GM19328 (cell line): ENCODE results near the gene DYRK1A.

Source experiments
- ATAC-seq: cut with Tn5 transposase; IDR thresholded peaks from one replicate; pipeline ENCODE4 v1.9.1; 2021; ENCODE audit warnings: mild to moderate bottlenecking, moderate library complexity; ENCODE audit not compliant: unreplicated experiment

The DYRK1A gene

GRCh38 chr21:37414292-37415253, 48.0 kb downstream of the DYRK1A start:
- no peak for ATAC-seq

GRCh38 chr21:37415939-37416338, 49.4 kb downstream of the DYRK1A start:
- no peak for ATAC-seq

GRCh38 chr21:37416914-37417313, 50.3 kb downstream of the DYRK1A start:
- ATAC-seq: no peak

GRCh38 chr21:37419228-37419906, 52.8 kb downstream of the DYRK1A start:
- no peak for ATAC-seq

- ATAC-seq: no peak
Observed at GRCh38 chr21:37421306-37421705, 54.7 kb downstream of the DYRK1A start.

- ATAC-seq: no peak
Observed at GRCh38 chr21:37422382-37422781, 55.8 kb downstream of the DYRK1A start.

- no peak for ATAC-seq
Observed at GRCh38 chr21:37423103-37423502, 56.5 kb downstream of the DYRK1A start.

- no peak for ATAC-seq
Observed at GRCh38 chr21:37424396-37424795, 57.8 kb downstream of the DYRK1A start.

- no peak for ATAC-seq
Observed at GRCh38 chr21:37425001-37425400, 58.4 kb downstream of the DYRK1A start.

GRCh38 chr21:37425684-37426083, 59.1 kb downstream of the DYRK1A start:
- no peak for ATAC-seq

- no peak for ATAC-seq
Observed at GRCh38 chr21:37427221-37427620, 60.6 kb downstream of the DYRK1A start.

- no peak for ATAC-seq
Observed at GRCh38 chr21:37429356-37429755, 62.8 kb downstream of the DYRK1A start.

GRCh38 chr21:37430184-37430821, 63.7 kb downstream of the DYRK1A start:
- no peak for ATAC-seq

GRCh38 chr21:37431243-37431642, 64.7 kb downstream of the DYRK1A start:
- no peak for ATAC-seq

- no peak for ATAC-seq
Observed at GRCh38 chr21:37432710-37433455, 66.3 kb downstream of the DYRK1A start.

GRCh38 chr21:37433456-37433840, 66.9 kb downstream of the DYRK1A start:
- ATAC-seq: no peak

GRCh38 chr21:37435120-37435519, 68.5 kb downstream of the DYRK1A start:
- no peak for ATAC-seq

GRCh38 chr21:37435711-37436110, 69.1 kb downstream of the DYRK1A start:
- no peak for ATAC-seq

GRCh38 chr21:37436174-37436573, 69.6 kb downstream of the DYRK1A start:
- ATAC-seq: no peak

GRCh38 chr21:37437376-37438080, 71.0 kb downstream of the DYRK1A start:
- no peak for ATAC-seq
